HepG2 (cell line): ENCODE results near the gene RGS11. TPM values are rescaled to one million over a fixed set of nuclear protein-coding genes. Genes with fewer than 3 reads are reported as not detected.

Experiments used
- ATAC-seq: fragments of 200-7000 bp; cut with Tn5 transposase; 3 replicates; pipeline ENCODE4 v1.9.1; 2020; ENCODE audit warnings: mild to moderate bottlenecking, moderate library complexity
- BruUV-seq: library from RNA; stranded (reverse); fragments of 400-500 nt; replicated peaks from 2 replicates; lab custom pipeline; 2021; lab: Mats Ljungman, UMichigan
- CTCF ChIA-PET: fragments of 300-600 bp; formaldehyde crosslinking; extraction: SDS; loops from one replicate; lab custom pipeline; 2021; ENCODE audit warnings: low total read pairs, inconsistent platforms, low intra/inter-chr PET ratio; lab: Yijun Ruan, JAX
- POLR2A ChIA-PET: fragments of 350-600 bp; sonication (Branson Sonifier 250); formaldehyde crosslinking; loops from one replicate; lab custom pipeline; 2020; ENCODE audit warnings: antibody characterized with exemption, inconsistent platforms; lab: Yijun Ruan, JAX
- DNase-seq: peaks from one replicate; pipeline ENCODE4 v3.0.0-alpha.2; 2015; ENCODE audit warnings: low spot score
- FAIRE-seq: peaks from 3 replicates; lab custom pipeline; 2011; peaks lifted over from hg19 to GRCh38; lab: Jason Lieb, UNC
- H2AFZ ChIP-seq: one replicate; pipeline ENCODE4 v1.6.1; 2011; ENCODE audit warnings: low read length, inconsistent platforms
- H3K27ac ChIP-seq: fragments of 300-600 bp; 3 replicates; pipeline ENCODE4 v1.8.0; 2011; ENCODE audit warnings: mixed run types, mild to moderate bottlenecking, mixed read lengths, low read length, inconsistent platforms; ENCODE audit not compliant: insufficient read depth; ENCODE audit errors: extremely low read length
- H3K27me3 ChIP-seq, 2 experiments: fragments of 200-600 bp in 1 of 2; 2 replicates in 1 of 2; 3 replicates in 1 of 2; pipeline versions ENCODE4 v1.6.0 to v1.8.0; 2011; ENCODE audit warnings: low read length in 2 of 2, mild to moderate bottlenecking in 2 of 2, moderate library complexity in 2 of 2, inconsistent platforms in 1 of 2; ENCODE audit not compliant: insufficient read depth in 2 of 2, control insufficient read depth in 1 of 2
- H3K36me3 ChIP-seq, 2 experiments: fragments of 200-600 bp in 1 of 2; replicated peaks in 1 of 2; 2 replicates in 1 of 2; 3 replicates in 1 of 2; pipeline versions ENCODE4 v1.5.1 to v1.8.0; 2011; ENCODE audit warnings: low read length in 2 of 2, inconsistent platforms in 1 of 2; ENCODE audit not compliant: insufficient read depth in 2 of 2, control insufficient read depth in 1 of 2
- H3K4me1 ChIP-seq: 2 replicates; pipeline ENCODE4 v1.5.1; 2012; ENCODE audit warnings: low read length, inconsistent platforms; ENCODE audit not compliant: insufficient read depth
- H3K4me2 ChIP-seq: 2 replicates; pipeline ENCODE4 v1.6.0; 2011; ENCODE audit warnings: low read depth, low read length, inconsistent platforms
- H3K4me3 ChIP-seq, 3 experiments: fragments of 200-600 bp in 1 of 3; sonication (generic), shearing (Covaris generic) in 1 of 3; replicated peaks in 1 of 3; 2 replicates each; pipeline ENCODE4 v1.5.1; 2011 to 2016; ENCODE audit warnings: low read length in 3 of 3, inconsistent platforms in 2 of 3, low read depth in 2 of 3, mild to moderate bottlenecking in 2 of 3, control low read depth in 1 of 3, mixed read lengths in 1 of 3; ENCODE audit not compliant: insufficient read depth in 1 of 3
- H3K79me2 ChIP-seq: one replicate; pipeline ENCODE4 v1.6.1; 2011; ENCODE audit warnings: low read length, inconsistent platforms; ENCODE audit not compliant: insufficient read depth
- H3K9ac ChIP-seq: 2 replicates; pipeline ENCODE4 v1.6.0; 2011; ENCODE audit warnings: mild to moderate bottlenecking, low read depth, low read length, inconsistent platforms; ENCODE audit not compliant: insufficient read depth
- H3K9me3 ChIP-seq: 2 replicates; pipeline ENCODE4 v1.5.1; 2012; ENCODE audit warnings: mild to moderate bottlenecking, low read length
- H4K20me1 ChIP-seq: 2 replicates; pipeline ENCODE4 v1.6.0; 2011; ENCODE audit warnings: inconsistent platforms, mild to moderate bottlenecking, low read length, moderate library complexity; ENCODE audit not compliant: insufficient read depth
- GLI4 ChIP-seq: sonication (generic); formaldehyde crosslinking; IDR thresholded peaks from 2 replicates; pipeline ENCODE4 v1.5.1; 2020; ENCODE audit warnings: missing genetic modification reagents, mild to moderate bottlenecking, moderate library complexity, borderline replicate concordance
- HNF1A ChIP-seq, 2 experiments: sonication (generic) in 1 of 2; formaldehyde crosslinking in 1 of 2; IDR thresholded peaks; 2 replicates each; pipeline versions ENCODE4 v1.4.0 to v1.6.1; 2016 to 2020; ENCODE audit warnings: borderline replicate concordance in 1 of 2, low read depth in 1 of 2, mild to moderate bottlenecking in 1 of 2, missing genetic modification reagents in 1 of 2
- IRF2 ChIP-seq: IDR thresholded peaks from 2 replicates; pipeline ENCODE4 v1.6.1; 2018; ENCODE audit warnings: missing genetic modification reagents, missing compliant biosample characterization
- KDM5A ChIP-seq: fragments of 200-600 bp; sonication (generic); IDR thresholded peaks from 2 replicates; pipeline ENCODE4 v1.7.0; 2018; ENCODE audit warnings: antibody characterized with exemption, mild to moderate bottlenecking, low read length, borderline replicate concordance
- NFKBIZ ChIP-seq: IDR thresholded peaks from 2 replicates; pipeline ENCODE4 v1.6.1; 2018; ENCODE audit warnings: missing genetic modification reagents, missing compliant biosample characterization
- NFYB ChIP-seq: sonication (generic); formaldehyde crosslinking; IDR thresholded peaks from 2 replicates; pipeline ENCODE4 v1.4.0; 2020; ENCODE audit warnings: missing genetic modification reagents
- NPAS2 ChIP-seq: sonication (generic); formaldehyde crosslinking; IDR thresholded peaks from 2 replicates; pipeline ENCODE4 v1.8.0; 2022; ENCODE audit warnings: mild to moderate bottlenecking, missing genetic modification reagents, borderline replicate concordance
- PPARG ChIP-seq: conservative IDR thresholded peaks from 2 replicates; pipeline ENCODE4 v1.6.1; 2016; ENCODE audit warnings: missing biosample characterization, missing genetic modification reagents
- ZNF652 ChIP-seq: IDR thresholded peaks from 2 replicates; pipeline ENCODE4 v1.6.1; 2016; ENCODE audit warnings: low read depth, borderline replicate concordance
- ZSCAN5A ChIP-seq: sonication (generic); formaldehyde crosslinking; IDR thresholded peaks from 2 replicates; pipeline ENCODE4 v1.8.0; 2022; ENCODE audit warnings: mild to moderate bottlenecking, missing genetic modification reagents, borderline replicate concordance
- WGBS: methylation state at CpG from one replicate; pipeline ENCODE4 v1.1.6; 2017; ENCODE audit warnings: low lambda C conversion rate; 5-methylcytosine and 5-hydroxymethylcytosine counted together
- in situ Hi-C: cut with HindIII; loops from 2 replicates; pipeline ENCODE4 v1.10.0; 2017; ENCODE audit warnings: low pct_unique_long_range_greater_than_20kb; ENCODE audit not compliant: extremely low pct_ligation_motif_present
- intact Hi-C: fragments of 100-400 bp; cut with micrococcal nuclease; formaldehyde crosslinking; loops from one replicate; pipeline ENCODE4 v1.10.0; 2022; ENCODE audit not compliant: unreplicated experiment
- polyA plus RNA-seq, 8 experiments: library from polyadenylated mRNA; depleted of rRNA in 3 of 8; stranded (reverse) in 7 of 8; unstranded in 1 of 8; fragments of >200 nt; fragmentation: Illumina TruSeq in 4 of 8; extraction: Trizol in 4 of 8; gene quantifications; 2 replicates each; pipeline versions ENCODE4 v1.2.1 to v1.2.3, GENCODE V29; 2011 to 2016; ENCODE audit warnings: low read depth in 4 of 8, missing spikeins in 1 of 8, mixed read lengths in 1 of 8; ENCODE audit not compliant: insufficient read depth in 1 of 8
- total RNA-seq, 5 experiments: library from RNA; depleted of rRNA; stranded (reverse); fragments of >200 nt; fragmentation: Illumina TruSeq; extraction: Trizol; gene quantifications; 2 replicates each; pipeline ENCODE4 v1.2.3, GENCODE V29; 2016; ENCODE audit warnings: low read depth in 1 of 5

RGS11 gene
- total and polyA plus RNA-seq, 2 of the 13 experiments (the other 11 are each of a cell fraction or from before 2014, with no cell fraction given): 0.11 TPM; not detected in 1

- no peak for TF ChIP-seq ZSCAN5A
These were observed 30.6 kb downstream of the RGS11 start (continued) for GRCh38 chr16:245105-245504.

- no peaks in the 10 kb centered on the region for H3K36me3 ChIP-seq
- no peaks in the 10 kb centered on the region for H3K79me2 ChIP-seq
- no peak overlapping the region for H3K4me3 ChIP-seq
- no peak overlapping the region for H3K9ac ChIP-seq
- H4K20me1 ChIP-seq: no peaks in the 10 kb centered on the region
- H3K4me1 ChIP-seq: peaks cover 24% of the 10 kb centered on the region
- in situ Hi-C loops: no loop called here
- no peak for DNase-seq
- H3K4me2 ChIP-seq: no peak overlapping the region
- CTCF ChIA-PET: no interaction called here
- FAIRE-seq: no peak
- no peak for ATAC-seq
- no TSS peak for BruUV-seq
- no peaks in the 10 kb centered on the region for H3K9me3 ChIP-seq
- POLR2A ChIA-PET: interaction anchor here (1.7 kb wide), 1 partner anchor 8 kb away, joined by 4 read pairs; no protein-coding TSS in a partner anchor
- TF ChIP-seq NFYB (CRISPR knock-in tag): no peak
- TF ChIP-seq GLI4 (CRISPR knock-in tag): no peak
- no peak for TF ChIP-seq ZNF652
- no peak for TF ChIP-seq IRF2 (CRISPR knock-in tag)
- no peak for TF ChIP-seq PPARG (CRISPR knock-in tag)
- TF ChIP-seq HNF1A (IDR thresholded peaks at IDR 0.05; ENCODE audit: low read depth): no peak
- TF ChIP-seq HNF1A (CRISPR knock-in tag; IDR thresholded peaks at IDR 0.05; ENCODE audit: borderline replicate concordance): no peak
- no peak for TF ChIP-seq NFKBIZ
- no peak for TF ChIP-seq NPAS2 (CRISPR knock-in tag)
- no peak for TF ChIP-seq KDM5A
- WGBS: 74% methylated on average over 4 of the region's 4 CpGs
- intact Hi-C loops: no loop called here
- H3K27me3 ChIP-seq: no peaks in the 10 kb centered on the region
- no peak overlapping the region for H2AFZ ChIP-seq
- no peak overlapping the region for H3K27ac ChIP-seq
These were observed 32.4 kb downstream of the RGS11 start for GRCh38 chr16:243348-243747.
